AG09319 (cell line): ENCODE measurements around the gene CNN2.

Experiments
- DNase-seq: peaks from one replicate; pipeline ENCODE4 v3.0.0-alpha.2; 2010; ENCODE audit warnings: low read depth; ENCODE audit errors: extremely low read depth
- TF ChIP-seq, protein P1 (sequence below): IDR thresholded peaks from 2 replicates; pipeline ENCODE4 v1.5.1; 2011; ENCODE audit warnings: low read depth, mild to moderate bottlenecking, inconsistent platforms, low read length, moderate library complexity

CNN2 gene

GRCh38 chr19:1074544-1075283 lies 48.3 kb downstream of the CNN2 start:
- TF ChIP-seq, protein P1, sequence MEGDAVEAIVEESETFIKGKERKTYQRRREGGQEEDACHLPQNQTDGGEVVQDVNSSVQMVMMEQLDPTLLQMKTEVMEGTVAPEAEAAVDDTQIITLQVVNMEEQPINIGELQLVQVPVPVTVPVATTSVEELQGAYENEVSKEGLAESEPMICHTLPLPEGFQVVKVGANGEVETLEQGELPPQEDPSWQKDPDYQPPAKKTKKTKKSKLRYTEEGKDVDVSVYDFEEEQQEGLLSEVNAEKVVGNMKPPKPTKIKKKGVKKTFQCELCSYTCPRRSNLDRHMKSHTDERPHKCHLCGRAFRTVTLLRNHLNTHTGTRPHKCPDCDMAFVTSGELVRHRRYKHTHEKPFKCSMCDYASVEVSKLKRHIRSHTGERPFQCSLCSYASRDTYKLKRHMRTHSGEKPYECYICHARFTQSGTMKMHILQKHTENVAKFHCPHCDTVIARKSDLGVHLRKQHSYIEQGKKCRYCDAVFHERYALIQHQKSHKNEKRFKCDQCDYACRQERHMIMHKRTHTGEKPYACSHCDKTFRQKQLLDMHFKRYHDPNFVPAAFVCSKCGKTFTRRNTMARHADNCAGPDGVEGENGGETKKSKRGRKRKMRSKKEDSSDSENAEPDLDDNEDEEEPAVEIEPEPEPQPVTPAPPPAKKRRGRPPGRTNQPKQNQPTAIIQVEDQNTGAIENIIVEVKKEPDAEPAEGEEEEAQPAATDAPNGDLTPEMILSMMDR: no peak
- no peak for DNase-seq

- TF ChIP-seq, protein P1: no peak
- DNase-seq: no peak
These were observed 49.6 kb downstream of the CNN2 start for GRCh38 chr19:1076046-1076386.

GRCh38 chr19:1076951-1077350 lies 50.5 kb downstream of the CNN2 start:
- TF ChIP-seq, protein P1: no peak
- DNase-seq: no peak

DNA sequence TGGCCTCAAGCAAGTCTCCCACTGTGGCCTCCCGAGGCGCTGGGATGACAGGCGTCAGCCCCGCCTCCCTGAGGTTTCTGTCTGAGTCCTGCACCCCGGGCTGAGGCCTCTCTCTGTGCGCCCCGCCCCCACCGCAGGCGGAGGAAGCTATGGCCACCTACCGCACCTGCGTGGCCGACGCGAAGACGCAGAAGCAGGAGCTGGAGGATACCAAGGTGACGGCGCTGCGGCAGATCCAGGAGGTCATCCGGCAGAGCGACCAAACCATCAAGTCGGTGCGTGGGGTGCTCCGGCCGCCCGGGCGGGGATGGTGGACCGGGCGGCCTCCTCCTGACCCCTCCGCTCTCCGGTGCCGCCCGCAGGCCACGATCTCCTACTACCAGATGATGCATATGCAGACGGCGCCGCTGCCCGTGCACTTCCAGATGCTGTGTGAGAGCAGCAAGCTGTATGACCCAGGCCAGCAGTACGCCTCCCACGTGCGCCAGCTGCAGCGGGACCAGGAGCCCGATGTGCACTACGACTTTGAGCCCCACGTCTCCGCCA lies 53.2 kb downstream of the CNN2 start:
- no peak for DNase-seq
- TF ChIP-seq, protein P1: no peak

DNA sequence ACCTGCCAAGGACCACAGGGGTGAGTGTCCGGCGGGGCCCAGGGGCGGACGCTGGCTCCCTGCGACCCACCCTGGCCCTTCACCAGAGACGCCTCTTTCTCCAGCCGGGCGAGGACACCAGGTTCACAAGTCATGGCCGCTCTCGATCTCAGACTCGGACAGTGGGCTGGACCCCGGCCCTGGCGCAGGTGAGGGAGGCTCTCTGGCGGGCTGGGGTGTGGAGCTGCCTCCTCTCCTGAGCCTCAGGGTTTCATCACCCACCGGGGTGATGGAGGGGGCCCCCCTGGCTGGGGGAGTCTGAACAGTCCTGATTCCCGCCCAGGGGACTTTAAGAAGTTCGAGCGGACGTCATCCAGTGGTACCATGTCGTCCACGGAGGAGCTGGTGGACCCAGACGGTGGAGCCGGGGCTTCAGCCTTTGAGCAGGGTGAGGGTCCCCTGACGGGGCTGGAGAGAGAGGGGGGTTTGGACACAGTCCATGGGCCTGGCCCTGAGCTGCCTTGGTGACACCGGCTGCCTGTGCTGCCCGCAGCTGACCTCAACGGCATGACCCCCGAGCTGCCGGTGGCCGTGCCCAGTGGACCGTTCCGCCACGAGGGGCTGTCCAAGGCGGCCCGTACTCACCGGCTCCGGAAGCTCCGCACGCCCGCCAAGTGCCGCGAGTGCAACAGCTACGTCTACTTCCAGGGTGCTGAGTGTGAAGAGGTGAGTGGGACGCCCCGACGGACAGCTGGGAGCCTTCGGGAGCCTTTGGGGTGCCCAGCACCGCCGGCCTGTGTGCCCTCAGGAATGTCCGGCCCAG lies 54.2 kb downstream of the CNN2 start:
- no peak for DNase-seq
- TF ChIP-seq, protein P1: no peak

GRCh38 chr19:1081301-1082164 lies 55.1 kb downstream of the CNN2 start:
- DNase-seq: no peak
- TF ChIP-seq, protein P1: no peak; the same call in 1 of the 2 replicates
